Activated naive CD4-positive, alpha-beta T cell treated with Interleukin-2 at 50 U/mL for 16 hours (primary cell): ENCODE measurements around the gene TMTC2.

ENCODE experiments used
- DNase-seq: peaks from one replicate; pipeline ENCODE4 v3.0.0-alpha.2; 2020

The TMTC2 gene

DNA sequence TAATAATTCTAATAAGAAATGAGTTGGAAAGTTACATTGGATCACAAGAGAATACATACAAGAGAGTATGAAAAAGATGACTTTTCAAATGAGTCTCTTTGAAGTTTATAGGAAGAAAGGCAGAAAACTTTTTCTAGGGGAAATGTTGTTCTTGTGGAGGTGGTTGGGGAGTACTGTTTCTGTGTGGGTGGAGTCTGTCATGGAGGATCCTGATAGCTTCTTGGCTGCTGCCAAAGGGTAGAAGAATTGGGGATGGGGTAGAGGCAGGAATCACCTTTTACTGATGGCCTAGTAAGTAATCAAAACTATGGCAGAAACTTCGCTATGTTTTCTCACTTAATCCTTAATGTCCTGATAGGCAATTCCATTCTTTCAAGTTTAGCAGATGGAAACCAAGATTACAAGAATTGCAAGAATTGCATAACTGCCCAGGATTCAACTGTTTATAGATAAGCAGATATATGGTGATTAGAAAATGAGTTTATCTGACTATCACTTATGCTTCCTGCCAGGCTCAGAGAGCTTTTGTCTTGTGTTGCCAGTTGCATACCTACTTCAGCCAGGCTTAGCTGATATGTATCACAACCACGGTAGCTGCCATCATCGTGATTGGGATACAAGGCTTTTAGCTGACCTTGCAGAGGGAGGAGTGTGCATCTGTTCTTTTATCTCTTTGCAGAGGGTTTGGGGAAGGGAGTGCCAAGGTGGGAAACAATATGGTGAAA lies 463.9 kb downstream of the TMTC2 start:
- no peak for DNase-seq

DNA sequence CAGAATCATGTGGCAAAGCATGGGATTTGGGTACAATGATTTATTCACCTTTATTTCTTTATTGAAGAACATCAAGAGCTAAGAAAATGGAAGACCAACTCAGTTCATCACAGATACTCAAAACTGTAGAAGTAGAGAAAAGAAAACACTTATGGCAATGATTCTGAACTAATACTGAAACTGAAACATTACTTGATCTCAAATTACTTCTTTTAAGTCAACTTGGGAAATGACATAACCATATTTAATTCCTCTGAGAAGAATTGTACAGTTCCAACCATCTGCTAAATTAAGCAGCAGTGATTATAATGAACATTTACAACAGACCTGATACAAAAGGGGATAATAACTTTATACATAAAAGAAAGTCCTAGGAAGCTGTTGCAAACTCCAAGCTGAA lies 466.5 kb downstream of the TMTC2 start:
- no peak for DNase-seq

DNA sequence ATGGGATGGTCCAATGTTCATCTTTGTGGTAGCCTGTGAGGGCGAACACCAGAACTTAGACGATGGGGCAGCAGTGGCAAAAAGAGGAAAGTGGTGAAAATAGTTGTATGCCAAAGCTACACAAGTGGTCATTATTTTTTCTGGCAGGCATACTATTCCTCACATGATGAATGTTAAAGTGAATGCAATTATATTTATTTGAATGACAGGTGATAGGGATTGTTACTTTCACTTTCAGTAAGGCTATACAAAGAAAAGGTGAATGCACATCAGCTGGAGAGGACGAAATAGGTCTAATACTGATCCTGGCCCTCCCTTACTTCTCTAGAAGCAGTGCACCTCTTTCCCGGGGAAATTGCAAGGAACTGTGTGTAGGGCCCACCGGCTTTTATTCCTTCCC lies 470.1 kb downstream of the TMTC2 start:
- DNase-seq = no peak

DNA sequence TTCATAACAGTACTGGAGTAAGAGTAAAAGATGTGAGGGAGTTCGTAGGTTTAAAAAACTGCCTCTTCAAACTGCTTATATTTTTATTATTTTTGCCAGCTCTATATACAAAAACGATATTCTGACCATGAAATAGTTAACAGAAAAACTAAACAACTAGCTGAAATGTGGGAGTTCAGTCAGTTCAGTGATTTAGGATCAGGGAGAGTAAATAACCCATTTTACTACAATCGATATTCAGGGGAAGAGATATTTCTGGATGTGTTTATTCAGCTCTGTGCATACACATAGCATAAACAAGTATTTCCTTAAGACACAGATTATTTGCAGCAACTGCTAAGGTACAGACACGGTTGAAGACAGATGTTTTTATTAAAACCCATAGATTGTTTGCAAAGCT lies 470.9 kb downstream of the TMTC2 start:
- no peak for DNase-seq

DNA sequence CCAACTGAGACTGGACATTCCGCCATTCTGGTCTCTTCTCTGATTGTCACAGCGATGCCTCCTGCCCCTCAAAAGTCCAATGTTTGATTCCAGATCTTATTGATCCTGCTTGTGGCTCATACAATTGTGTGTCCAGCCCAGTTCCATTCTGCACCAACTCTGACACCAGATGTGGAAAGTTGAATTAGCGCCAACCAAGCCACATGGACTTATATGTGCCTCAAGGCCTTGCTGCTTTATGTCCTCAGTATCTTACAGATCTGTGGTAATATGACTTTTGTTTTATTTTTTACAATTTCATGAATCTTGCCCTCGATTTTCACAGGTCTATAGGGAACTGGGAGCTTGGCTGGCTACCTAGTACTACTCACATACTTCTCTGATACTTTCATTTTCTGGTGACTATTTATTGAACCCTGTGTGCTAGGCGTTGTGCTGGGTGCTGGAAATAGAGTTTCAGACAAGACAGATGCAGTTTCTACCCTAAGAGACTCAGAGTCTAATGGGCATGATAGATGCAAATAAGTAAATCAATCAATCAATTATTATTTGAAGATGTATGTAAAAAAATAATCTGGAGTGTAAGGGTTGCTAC lies 472.0 kb downstream of the TMTC2 start:
- no peak for DNase-seq

DNA sequence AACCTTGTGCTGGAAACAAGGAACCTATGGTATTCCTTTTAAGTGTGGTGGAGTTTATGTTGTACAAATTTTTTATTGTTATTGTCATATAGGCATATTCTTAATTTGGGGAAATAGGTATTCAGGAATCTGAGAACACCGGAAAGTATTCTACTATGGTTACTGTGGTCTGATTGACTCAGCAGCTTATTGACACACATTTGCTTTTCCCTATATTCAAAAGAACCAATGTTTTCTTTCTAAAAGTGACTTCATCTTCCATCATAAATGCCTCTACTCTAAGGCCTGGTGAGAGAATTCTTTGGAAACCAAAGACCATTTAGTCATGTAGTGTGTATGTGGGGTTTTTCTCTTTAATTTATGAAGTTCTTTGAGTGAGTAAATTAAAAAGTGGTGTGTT lies 474.8 kb downstream of the TMTC2 start:
- DNase-seq = no peak

DNA sequence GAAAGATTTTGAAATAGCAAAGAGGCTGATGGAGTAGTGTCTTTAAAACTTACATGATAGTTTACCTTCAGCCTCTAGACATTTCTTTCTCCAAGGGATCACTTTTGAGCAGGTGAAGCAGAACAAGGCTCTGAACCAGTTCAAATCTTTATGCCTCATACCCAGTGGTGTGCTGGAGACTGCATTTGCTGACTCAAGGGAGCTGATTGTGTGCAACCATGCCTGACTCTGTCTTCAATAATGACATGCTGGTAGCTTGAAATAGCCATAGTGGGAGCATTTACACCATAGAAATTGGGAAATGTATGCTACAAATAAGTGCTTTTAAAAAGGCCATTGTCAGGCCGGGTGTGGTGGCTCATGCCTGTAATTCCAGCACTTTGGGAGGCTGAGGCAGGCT lies 482.0 kb downstream of the TMTC2 start:
- DNase-seq = no peak

DNA sequence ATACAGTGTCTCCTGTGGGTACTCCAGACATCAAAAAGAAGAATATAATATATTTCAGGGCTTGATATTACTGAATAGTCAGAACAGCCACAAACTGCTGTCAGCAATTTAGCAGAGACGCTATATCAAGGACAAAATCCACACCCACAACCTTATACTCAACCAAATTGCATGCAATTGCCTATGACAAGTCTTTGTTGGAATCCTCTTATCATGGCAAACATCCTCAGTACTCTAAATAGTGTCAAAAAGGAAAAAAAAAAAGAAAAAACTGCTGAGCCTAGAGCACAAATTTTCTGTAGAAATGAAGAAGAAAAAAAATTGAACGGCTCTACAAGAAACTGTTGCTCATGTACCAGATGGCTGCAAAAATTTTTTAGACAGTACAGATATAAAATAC lies 485.7 kb downstream of the TMTC2 start:
- DNase-seq = no peak

DNA sequence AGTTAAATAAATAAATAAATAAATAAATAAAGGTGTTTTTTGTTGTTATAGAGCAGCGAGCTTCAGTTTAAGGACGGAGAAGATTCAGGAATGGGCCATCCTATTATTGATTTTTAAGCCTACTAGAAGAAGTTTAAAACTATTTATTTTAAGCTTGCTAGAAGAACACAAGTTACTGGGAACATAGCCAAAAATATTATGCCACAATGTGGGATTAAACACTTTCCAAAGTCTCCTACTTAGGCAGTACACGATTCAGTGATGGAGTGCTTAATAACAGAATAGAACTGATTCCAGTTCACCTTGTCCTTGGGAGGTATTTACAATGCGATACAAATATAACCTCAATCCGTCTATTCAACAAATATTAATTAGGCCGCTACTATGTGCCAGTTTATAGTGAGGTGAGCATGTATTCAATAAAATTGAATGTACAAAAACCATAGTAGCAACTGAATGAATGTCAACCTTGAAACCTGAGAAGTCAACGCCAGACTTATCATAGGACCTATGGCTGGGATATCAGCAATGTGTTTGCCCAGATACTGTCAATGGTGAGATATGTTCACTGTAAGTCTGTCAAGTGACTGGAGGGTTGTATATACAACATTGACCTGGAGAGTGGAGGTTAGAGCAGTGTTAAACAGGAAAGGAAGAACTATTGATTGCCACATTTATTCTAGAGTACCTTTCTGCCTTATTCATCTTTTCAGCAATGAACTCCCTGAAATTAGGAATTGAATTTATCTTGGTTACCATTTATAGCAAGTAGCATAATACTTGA lies 486.4 kb downstream of the TMTC2 start:
- no peak for DNase-seq

DNA sequence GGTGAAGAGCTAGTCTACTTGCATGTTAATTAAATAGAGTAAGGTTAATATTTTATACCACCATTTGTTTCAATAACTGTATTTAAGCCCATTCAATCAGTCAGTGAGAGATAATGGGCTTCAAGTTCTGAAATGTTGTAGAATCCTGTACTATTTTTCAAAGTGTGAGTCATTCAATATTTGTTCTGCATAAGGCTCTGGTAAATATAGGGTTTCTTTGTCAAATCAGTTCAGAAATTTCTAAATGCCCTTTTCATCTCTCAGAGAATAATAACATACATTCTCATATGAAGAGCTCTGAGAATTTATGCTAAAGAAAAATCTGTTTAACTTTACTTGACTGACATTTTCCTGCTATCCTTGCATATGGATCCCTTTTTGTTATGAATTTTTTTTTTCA lies 493.3 kb downstream of the TMTC2 start:
- DNase-seq = no peak

DNA sequence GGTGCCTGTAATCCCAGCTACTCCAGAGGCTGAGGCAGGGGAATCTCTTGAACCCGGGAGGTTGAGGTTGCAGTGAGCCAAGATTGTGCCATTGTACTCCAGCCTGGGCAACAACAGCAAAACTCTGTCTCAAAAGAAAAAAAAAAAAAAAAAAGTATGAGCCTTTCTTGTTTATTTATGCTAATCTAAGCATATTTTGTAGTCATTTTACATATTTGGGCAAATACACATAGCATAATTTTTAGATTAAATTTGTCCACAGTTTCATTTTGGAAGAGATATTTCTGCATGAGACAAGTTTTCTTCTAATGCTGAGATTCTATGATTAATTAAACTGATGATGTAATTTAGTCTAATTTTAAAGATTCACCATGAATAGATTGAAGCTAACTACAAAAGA lies 494.4 kb downstream of the TMTC2 start:
- no peak for DNase-seq

DNA sequence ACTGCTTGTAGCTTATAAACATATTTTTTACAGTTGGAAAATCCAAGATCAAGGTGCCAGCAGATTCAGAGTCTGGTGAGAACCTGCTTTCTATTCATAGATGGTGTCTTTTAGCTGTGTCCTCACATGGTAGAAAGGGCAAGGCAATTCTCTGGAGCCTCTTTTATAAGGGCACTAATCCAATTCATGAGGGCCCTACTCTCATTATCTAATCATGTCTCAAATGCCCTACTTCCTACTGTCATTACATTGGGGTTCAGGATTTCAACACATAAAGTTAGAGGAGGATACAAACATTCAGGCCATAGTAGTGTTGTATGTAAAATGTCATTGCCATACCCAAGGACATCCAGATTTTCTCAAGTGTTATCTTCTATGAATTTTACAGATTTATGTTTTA lies 496.4 kb downstream of the TMTC2 start:
- no peak for DNase-seq
